Measurements from ENCODE around the gene ATP11A. TPM values are rescaled to one million over a fixed set of nuclear protein-coding genes. Genes with fewer than 3 reads are reported as not detected.
A peak's percentile ranks its signal among the peaks of the same experiment; 100 is the strongest.

ATP11A gene
- total and polyA plus RNA-seq, 10 of the 15 experiments (the other 5 are each of a cell fraction or from before 2014, with no cell fraction given), result 1.4 to 69.6 (median 14.4) TPM

DNA sequence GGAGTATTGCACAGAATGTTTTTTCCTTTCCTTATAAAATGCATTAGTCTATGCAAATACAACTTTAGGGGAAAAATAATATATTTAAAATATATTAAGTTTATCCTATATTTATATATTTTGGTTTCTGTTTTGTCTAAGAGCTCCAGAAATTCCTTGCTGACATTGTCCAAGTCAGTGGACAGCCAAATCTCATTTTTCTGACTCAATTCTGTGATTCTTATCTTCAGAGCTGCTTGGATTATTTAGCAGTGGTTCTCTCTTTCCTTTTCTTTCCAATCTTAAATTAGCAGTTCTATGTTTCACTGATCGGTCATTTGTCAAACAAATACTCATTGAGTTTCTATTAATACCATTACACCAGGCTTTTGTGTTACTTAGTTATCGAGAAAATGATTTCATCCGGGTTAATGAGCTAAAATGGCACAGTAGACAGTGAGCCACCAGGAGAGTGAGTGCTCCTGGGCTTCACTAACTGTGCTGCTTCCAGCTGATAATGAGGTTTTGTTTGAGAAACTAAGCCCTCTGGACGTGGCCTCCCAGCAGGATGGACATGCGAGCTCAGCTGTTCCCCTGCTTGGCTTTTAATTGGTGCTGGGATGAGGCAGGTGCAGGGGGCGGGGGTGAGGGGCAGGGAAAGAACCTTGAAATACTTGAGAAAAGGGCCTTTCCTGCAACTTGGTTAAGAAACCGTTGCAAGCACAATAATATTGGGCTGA lies 44.0 kb downstream of the ATP11A start:
- CTCF ChIA-PET, result interaction anchor here (0.8 to 1.4 kb wide), 4 partner anchors 11 to 141 kb away, joined by 3 to 4 read pairs (median 3); no protein-coding TSS in a partner anchor
- no peak for ATAC-seq
- 56% methylated on average over 7 of the region's 7 CpGs for WGBS (ENCODE audit: insufficient coverage, insufficient replicate concordance, low lambda C conversion rate, missing lambda C conversion rate)

DNA sequence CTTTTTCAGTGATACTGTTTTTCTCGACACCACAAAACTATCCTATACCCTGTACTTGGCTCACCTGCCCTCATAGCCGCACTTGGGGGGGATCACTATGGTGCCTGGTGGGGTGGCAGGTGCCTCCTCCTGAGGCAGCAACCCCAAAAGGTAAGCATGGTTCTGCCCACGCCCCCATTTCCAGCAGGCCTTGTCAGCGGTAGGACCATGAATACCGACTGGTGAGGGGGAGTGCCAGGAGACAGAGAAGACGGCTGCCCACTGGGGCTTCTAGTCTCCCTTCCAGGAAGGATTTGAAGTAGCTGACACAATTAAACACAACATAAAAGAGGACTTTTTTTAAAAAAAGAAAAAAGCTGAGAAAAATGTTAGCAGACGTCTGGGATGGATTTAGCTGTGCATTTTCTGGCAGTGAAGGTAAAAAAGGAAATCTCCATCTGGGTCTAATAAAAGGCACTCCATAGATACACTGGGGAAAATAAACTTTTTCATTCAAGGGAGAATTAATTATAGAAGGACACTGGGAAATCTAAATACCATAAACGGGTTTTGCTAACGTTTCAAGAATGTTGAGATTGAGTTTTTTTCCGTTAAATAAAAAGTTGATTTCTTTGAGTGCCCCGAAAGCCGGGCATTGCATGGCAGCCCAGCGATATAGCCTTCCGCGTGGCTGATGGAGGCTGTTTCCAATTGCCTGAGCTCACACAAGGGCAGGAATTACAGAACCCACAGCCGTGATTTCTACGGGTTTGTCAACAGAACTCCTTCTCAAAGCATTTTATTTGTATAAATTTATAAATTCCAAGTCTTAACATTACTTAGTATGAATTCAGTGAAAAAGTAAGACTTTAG lies 45.1 kb downstream of the ATP11A start:
- Histone ChIP-seq H3K4me3 (no peak overlapping the region), H3K4me2 (ENCODE audit: control insufficient read depth, insufficient read depth) (no peak overlapping the region), H3K27me3 (replicated peaks in 1 of 2; ENCODE audit: control insufficient read depth in 2 of 2, insufficient read depth in 2 of 2, low read length in 1 of 2) (no peaks in the 10 kb centered on the region), H3K36me3 (ENCODE audit: control insufficient read depth in 2 of 2, insufficient read depth in 2 of 2, low read length in 1 of 2) (peaks cover 0 to 3% of the 10 kb centered on the region in 2 experiments; a peak in 1 of 4 replicates), H3K9ac (ENCODE audit: control insufficient read depth, insufficient read depth, low read length) (no peak overlapping the region), H3K9me3 (replicated peaks; ENCODE audit: control insufficient read depth, insufficient read depth, low read length) (no peaks in the 10 kb centered on the region), H3K79me2 (ENCODE audit: control insufficient read depth, insufficient read depth, low read length) (peaks cover 2% of the 10 kb centered on the region), H2AFZ (ENCODE audit: control insufficient read depth, low read depth, low read length) (no peak overlapping the region), H4K20me1 (ENCODE audit: control insufficient read depth, insufficient read depth) (no peaks in the 10 kb centered on the region), H3K4me1 (ENCODE audit: control insufficient read depth, insufficient read depth, low read length) (no peaks in the 10 kb centered on the region), H3K27ac (ENCODE audit: control insufficient read depth, insufficient read depth) (no peak overlapping the region)
- ATAC-seq (no peak), DNase-seq (ENCODE audit: low read depth, low spot score) (no peak), FAIRE-seq (no peak)
- BruUV-seq (replicated peaks), result no TSS peak
- ChIA-PET CTCF (no interaction called here), SMC1A (ENCODE audit: uncharacterized antibody, unreplicated experiment) (interaction anchor here (1.1 kb wide), 1 partner anchor 9 kb away, joined by 5 read pairs; no protein-coding TSS in a partner anchor), POLR2A (no interaction called here), RAD21 (ENCODE audit: unreplicated experiment) (interaction anchor here (0.5 to 1.6 kb wide), 2 partner anchors 63 to 68 kb away, joined by 3 to 4 read pairs; no protein-coding TSS in a partner anchor)
- in situ Hi-C loops (cut with MboI) (no loop called here), intact Hi-C loops (cut with micrococcal nuclease; ENCODE audit: unreplicated experiment) (no loop called here)
- 98% methylated on average over 17 of the region's 17 CpGs for WGBS (ENCODE audit: insufficient coverage, insufficient replicate concordance, low lambda C conversion rate, missing lambda C conversion rate)
- TF ChIP-seq SP1 (IDR thresholded peaks at IDR 0.05; ENCODE audit: low read depth, low read length), result no peak
- TF ChIP-seq MYC (IDR thresholded peaks at IDR 0.05; ENCODE audit: insufficient read depth, insufficient read length, insufficient replicate concordance, low read length, severe bottlenecking), result no peak
- no peak for TF ChIP-seq MTA2 (IDR thresholded peaks at IDR 0.05; ENCODE audit: low read depth)
- no peak for TF ChIP-seq ZNF384 (IDR thresholded peaks at IDR 0.05; ENCODE audit: borderline replicate concordance, low read depth, low read length)
- TF ChIP-seq, protein P1, sequence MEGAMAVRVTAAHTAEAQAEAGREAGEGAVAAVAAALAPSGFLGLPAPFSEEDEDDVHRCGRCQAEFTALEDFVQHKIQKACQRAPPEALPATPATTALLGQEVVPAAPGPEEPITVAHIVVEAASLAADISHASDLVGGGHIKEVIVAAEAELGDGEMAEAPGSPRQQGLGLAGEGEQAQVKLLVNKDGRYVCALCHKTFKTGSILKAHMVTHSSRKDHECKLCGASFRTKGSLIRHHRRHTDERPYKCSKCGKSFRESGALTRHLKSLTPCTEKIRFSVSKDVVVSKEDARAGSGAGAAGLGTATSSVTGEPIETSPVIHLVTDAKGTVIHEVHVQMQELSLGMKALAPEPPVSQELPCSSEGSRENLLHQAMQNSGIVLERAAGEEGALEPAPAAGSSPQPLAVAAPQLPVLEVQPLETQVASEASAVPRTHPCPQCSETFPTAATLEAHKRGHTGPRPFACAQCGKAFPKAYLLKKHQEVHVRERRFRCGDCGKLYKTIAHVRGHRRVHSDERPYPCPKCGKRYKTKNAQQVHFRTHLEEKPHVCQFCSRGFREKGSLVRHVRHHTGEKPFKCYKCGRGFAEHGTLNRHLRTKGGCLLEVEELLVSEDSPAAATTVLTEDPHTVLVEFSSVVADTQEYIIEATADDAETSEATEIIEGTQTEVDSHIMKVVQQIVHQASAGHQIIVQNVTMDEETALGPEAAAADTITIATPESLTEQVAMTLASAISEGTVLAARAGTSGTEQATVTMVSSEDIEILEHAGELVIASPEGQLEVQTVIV (IDR thresholded peaks at IDR 0.05; ENCODE audit: borderline replicate concordance, partially characterized antibody), result no peak
- no peak for TF ChIP-seq MXI1 (IDR thresholded peaks at IDR 0.05; ENCODE audit: low read depth, low read length)
- TF ChIP-seq ETV6 (conservative IDR thresholded peaks at IDR 0.05 in 1 of 2, IDR thresholded peaks at IDR 0.05 in 1 of 2; ENCODE audit: borderline replicate concordance in 1 of 2, low read depth in 1 of 2), result no peak
- no peak for TF ChIP-seq RELA (IDR thresholded peaks at IDR 0.05; ENCODE audit: borderline replicate concordance, partially characterized antibody)
- no peak for TF ChIP-seq ZNF217 (IDR thresholded peaks at IDR 0.05)

More for the DNA sequence above, 44.0 kb downstream of the ATP11A start:
- FAIRE-seq, result no peak
- no peak overlapping the region for H3K27ac ChIP-seq (ENCODE audit: control insufficient read depth, insufficient read depth)
- intact Hi-C loops (cut with micrococcal nuclease; ENCODE audit: unreplicated experiment), result no loop called here
- H2AFZ ChIP-seq (ENCODE audit: control insufficient read depth, low read depth, low read length), result no peak overlapping the region
- no TSS peak for BruUV-seq (replicated peaks)
- DNase-seq (ENCODE audit: low read depth, low spot score), result no peak
- in situ Hi-C loops (cut with MboI), result no loop called here
- no peaks in the 10 kb centered on the region; the same call in 1 of the 2 replicates for H4K20me1 ChIP-seq (ENCODE audit: control insufficient read depth, insufficient read depth)
- H3K9me3 ChIP-seq (replicated peaks; ENCODE audit: control insufficient read depth, insufficient read depth, low read length), result no peaks in the 10 kb centered on the region
- TF ChIP-seq IKZF1 (conservative IDR thresholded peaks at IDR 0.05) (peak; percentile 39), MTA2 (IDR thresholded peaks at IDR 0.05; ENCODE audit: low read depth) (peak; percentile 69; the same call in 1 of the 2 replicates), FOXK2 (IDR thresholded peaks at IDR 0.05) (no peak), BHLHE40 (IDR thresholded peaks at IDR 0.05; ENCODE audit: borderline replicate concordance in 1 of 2, low read depth in 2 of 2, low read length in 1 of 2) (peak; percentile 13 to 55; a peak in 2 of 4 replicates)
- no peak overlapping the region for H3K4me3 ChIP-seq
- no peaks in the 10 kb centered on the region for H3K4me1 ChIP-seq (ENCODE audit: control insufficient read depth, insufficient read depth, low read length)
- peaks cover 0 to 3% of the 10 kb centered on the region in 2 experiments; a peak in 1 of 4 replicates for H3K36me3 ChIP-seq (ENCODE audit: control insufficient read depth in 2 of 2, insufficient read depth in 2 of 2, low read length in 1 of 2)
- POLR2A ChIA-PET, result interaction anchor here (0.5 to 0.9 kb wide), 4 partner anchors 9 to 733 kb away, joined by 3 to 5 read pairs (median 3); no protein-coding TSS in a partner anchor
- no peaks in the 10 kb centered on the region for H3K27me3 ChIP-seq (replicated peaks in 1 of 2; ENCODE audit: control insufficient read depth in 2 of 2, insufficient read depth in 2 of 2, low read length in 1 of 2)
- SMC1A ChIA-PET (ENCODE audit: uncharacterized antibody, unreplicated experiment), result interaction anchor here (1.0 to 1.3 kb wide), 5 partner anchors 8 to 140 kb away, joined by 3 to 5 read pairs (median 3); no protein-coding TSS in a partner anchor
- RAD21 ChIA-PET (ENCODE audit: unreplicated experiment), result interaction anchor here (0.5 to 1.6 kb wide), 4 partner anchors 40 to 69 kb away, joined by 3 to 6 read pairs (median 4); no protein-coding TSS in a partner anchor
- no peak overlapping the region for H3K4me2 ChIP-seq (ENCODE audit: control insufficient read depth, insufficient read depth)
- no peak overlapping the region for H3K9ac ChIP-seq (ENCODE audit: control insufficient read depth, insufficient read depth, low read length)
- peaks cover 5% of the 10 kb centered on the region for H3K79me2 ChIP-seq (ENCODE audit: control insufficient read depth, insufficient read depth, low read length)

All from GM12878 (cell line).